T follicular helper cell (primary cell): ENCODE results near the gene PPP1R7.
"Not testable (repeated sequence)": the region's sequence is repeated elsewhere in the genome, so short reads cannot be mapped to it uniquely, and the experiment has no call there.

Source experiments
- DNase-seq: peaks from one replicate; pipeline ENCODE4 v3.0.0-alpha.2; 2020; ENCODE audit warnings: low read depth

PPP1R7 gene

DNA sequence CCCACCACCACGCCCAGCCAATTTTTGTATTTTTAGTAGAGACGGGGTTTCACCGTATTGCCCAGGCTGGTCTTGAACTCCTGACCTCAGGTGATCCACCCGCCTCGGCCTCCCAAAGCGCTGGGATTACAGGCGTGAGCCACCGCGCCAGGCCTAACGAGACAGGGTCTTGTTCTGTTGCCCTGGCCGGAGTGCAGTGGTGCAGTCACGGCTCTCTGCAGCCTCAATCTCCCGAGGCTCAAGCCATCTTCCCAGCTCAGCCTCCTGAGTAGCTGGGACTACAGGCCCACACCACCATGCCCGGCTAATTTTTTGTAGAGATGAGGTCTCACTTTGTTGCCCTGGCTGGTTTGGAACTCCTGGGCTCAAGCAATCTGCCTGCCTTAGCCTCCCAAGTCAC, 47.0 kb downstream of the PPP1R7 start:
- not testable (repeated sequence) for DNase-seq

GRCh38 chr2:241197947-241198346, 47.7 kb downstream of the PPP1R7 start:
- DNase-seq, result no peak

- DNase-seq, result no peak
These were observed 48.4 kb downstream of the PPP1R7 start for GRCh38 chr2:241198381-241199279.

DNA sequence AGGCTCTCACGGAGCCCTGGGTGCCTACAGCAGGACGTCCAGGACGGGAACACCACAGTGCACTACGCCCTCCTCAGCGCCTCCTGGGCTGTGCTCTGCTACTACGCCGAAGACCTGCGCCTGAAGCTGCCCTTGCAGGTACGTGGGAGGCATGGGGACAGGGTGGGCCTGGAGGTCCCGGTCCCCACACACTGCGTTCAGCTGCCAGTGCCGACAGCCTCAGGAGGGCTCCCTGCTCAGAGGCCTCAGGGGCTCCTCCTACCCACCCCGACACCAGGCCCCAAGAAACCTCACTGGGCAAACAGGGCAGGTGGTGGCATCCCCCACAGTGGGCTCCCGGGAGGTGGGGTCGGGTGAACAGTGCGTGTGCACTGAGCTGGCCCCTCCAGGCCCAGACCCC, 49.0 kb downstream of the PPP1R7 start:
- no peak for DNase-seq

GRCh38 chr2:241199897-241200821, 49.9 kb downstream of the PPP1R7 start:
- no peak for DNase-seq

DNA sequence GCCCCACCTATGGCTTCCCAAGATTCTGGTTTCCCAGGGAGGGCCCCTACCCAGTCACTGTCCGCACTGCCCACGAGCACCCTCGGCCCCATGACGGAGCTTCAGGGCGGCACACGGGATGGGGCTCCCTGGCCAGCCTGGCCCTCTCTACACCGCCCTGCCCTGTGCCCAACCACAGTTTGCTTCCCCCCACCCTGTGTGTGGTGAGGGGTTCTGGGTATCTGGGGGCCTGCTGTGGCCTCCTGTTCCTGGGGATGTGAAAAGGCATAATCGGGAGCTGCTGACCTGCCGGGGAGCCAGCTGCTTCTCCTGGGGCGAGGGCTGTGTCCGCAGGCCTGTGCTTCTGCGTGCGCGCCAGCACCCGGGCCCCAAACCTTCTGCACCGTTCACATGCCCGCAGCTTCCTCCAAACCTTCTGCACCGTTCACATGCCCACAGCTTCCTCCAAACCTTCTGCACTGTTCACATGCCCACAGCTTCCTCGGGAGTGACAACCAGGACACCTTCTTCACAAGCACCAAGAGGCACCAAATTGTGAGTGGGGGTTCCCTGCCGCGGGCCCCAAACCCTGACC, 50.6 kb downstream of the PPP1R7 start:
- no peak for DNase-seq

GRCh38 chr2:241201445-241202267, 51.4 kb downstream of the PPP1R7 start:
- no peak for DNase-seq

DNA sequence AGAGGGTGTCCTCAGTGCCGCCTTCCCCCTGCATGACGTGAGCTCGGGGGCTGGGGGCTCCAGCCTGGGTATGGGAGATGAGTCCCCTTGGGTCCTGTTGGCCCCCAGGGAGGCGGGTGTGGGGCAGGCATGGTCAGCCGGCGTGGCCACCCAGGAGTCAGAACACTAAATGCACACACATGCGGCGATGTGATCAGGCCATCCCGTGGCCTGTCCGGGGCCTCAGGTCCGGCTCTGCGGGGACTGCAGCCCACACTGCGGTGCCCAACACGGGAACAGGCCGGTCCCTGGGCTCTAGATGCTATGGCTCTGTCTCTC, 52.0 kb downstream of the PPP1R7 start:
- DNase-seq, result no peak

- DNase-seq, result no peak
These were observed 52.4 kb downstream of the PPP1R7 start for GRCh38 chr2:241202681-241203080.

- no peak for DNase-seq
These were observed 53.1 kb downstream of the PPP1R7 start for GRCh38 chr2:241203218-241204009.

GRCh38 chr2:241204010-241204384, 53.7 kb downstream of the PPP1R7 start:
- no peak for DNase-seq

DNA sequence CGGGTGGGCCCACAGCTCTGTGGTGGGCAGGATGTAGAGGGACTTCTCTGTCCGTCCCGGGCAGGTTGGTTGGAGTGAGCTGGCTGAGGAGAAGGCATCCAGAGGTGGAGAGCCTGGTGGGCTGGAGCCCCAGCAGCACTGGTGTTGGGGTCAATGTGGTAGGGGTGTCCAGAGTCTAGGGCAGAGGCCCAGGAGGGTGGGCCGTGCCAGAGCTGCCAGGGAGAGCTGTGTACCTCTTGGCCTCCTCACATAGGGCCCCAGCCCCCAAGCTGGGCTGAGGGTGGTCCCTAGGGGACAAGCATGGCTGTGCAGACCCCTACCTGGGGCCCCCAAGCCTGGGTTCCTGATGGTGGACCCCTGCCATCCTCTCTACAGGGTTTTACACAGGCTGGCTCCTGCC, 54.2 kb downstream of the PPP1R7 start:
- no peak for DNase-seq

DNA sequence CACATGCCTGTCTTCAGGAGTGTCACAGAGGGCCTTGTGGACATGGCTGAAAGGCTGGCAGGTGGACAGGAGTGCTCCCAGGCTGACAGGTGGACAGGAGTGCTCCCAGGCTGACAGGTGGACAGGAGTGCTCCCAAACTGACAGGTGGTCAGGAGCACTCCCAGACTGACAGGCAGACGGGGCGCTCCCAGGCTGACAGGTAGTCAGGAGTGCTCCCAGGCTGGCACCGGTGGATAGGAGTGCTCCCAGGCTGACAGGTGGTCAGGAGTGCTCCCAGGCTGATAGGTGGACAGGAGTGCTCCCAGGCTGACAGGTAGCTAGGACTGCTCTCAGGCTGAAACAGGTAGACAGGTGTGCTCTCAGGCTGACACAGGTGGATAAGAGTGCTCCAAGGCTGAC, 54.8 kb downstream of the PPP1R7 start:
- no peak for DNase-seq

- DNase-seq, result no peak
These were observed 56.9 kb downstream of the PPP1R7 start for GRCh38 chr2:241207151-241207550.

GRCh38 chr2:241207641-241208040, 57.4 kb downstream of the PPP1R7 start:
- DNase-seq, result no peak

- DNase-seq, result no peak
These were observed 57.8 kb downstream of the PPP1R7 start for GRCh38 chr2:241208058-241208457.

- DNase-seq, result no peak
These were observed 59.0 kb downstream of the PPP1R7 start for GRCh38 chr2:241209271-241209670.

GRCh38 chr2:241211276-241211675, 61.0 kb downstream of the PPP1R7 start:
- no peak for DNase-seq

GRCh38 chr2:241213041-241213440, 62.8 kb downstream of the PPP1R7 start:
- no peak for DNase-seq

DNA sequence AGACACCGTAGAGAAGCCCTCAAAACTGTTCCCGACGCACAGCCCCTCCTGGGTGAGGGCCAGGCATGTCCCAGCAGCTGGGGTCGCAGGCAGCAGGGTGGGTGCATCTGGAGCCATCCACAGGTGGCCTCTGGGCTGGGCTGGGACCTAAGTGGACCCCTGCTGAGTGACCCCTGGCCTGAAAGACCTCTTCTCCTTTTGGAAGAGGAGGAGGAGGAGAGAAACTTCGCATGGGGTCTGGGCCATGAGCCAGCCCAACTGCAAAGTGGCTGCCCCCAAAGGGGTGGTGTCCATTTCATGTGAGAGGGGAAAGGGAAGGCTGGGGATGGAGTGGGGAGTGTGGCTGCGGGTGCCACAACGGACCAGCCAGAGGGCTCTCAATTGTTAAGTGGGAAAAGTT, 63.3 kb downstream of the PPP1R7 start:
- DNase-seq, result no peak

DNA sequence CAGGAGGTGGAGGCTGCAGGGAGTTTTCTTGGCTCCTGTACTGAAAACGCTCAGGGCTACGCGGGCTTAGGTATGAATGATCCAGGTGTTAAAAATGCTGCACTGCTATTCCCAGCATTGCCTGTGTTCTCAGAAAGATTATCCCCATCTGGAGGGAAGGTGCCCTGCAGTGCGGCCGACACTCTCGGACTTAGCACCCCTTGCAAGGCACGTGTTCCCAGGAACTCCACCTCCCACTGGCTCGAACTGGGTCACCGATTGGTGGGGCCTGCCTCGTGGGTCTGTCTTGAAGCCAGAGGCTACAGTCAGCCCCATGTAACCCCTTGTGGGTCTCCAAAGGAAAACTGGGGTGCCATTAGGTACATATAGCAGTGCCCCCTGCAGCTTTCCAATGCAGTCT, 63.9 kb downstream of the PPP1R7 start:
- DNase-seq, result no peak
